GM12878 (cell line): ENCODE results near the gene ZNF627. TPM values are rescaled to one million over a fixed set of nuclear protein-coding genes. Genes with fewer than 3 reads are reported as not detected.

ENCODE experiments used
- BRCA1 ChIP-seq: IDR thresholded peaks from 2 replicates; pipeline ENCODE4 v1.6.1; 2011; ENCODE audit warnings: low read depth, low read length, improper control_type of control experiment
- CHD4 ChIP-seq: fragments of 200-600 bp; sonication (generic); IDR thresholded peaks from 2 replicates; pipeline ENCODE4 v1.6.1; 2016; ENCODE audit warnings: mild to moderate bottlenecking
- GATAD2B ChIP-seq: fragments of 450-650 bp; conservative IDR thresholded peaks from 2 replicates; pipeline ENCODE4 v1.6.1; 2017; ENCODE audit warnings: low read depth, mild to moderate bottlenecking, moderate library complexity
- MEF2B ChIP-seq: fragments of 450-650 bp; IDR thresholded peaks from 2 replicates; pipeline ENCODE4 v1.6.1; 2018; ENCODE audit warnings: mild to moderate bottlenecking, moderate library complexity; ENCODE audit not compliant: partially characterized antibody, poor library complexity, severe bottlenecking
- MTA3 ChIP-seq: IDR thresholded peaks from 2 replicates; pipeline ENCODE4 v1.6.1; 2012; ENCODE audit warnings: low read length, inconsistent platforms, borderline replicate concordance
- NFYA ChIP-seq: IDR thresholded peaks from 2 replicates; pipeline ENCODE4 v1.6.1; 2011; ENCODE audit warnings: low read depth, mild to moderate bottlenecking, low read length, improper control_type of control experiment, borderline replicate concordance
- NR2F1 ChIP-seq: fragments of 450-650 bp; conservative IDR thresholded peaks from 2 replicates; pipeline ENCODE4 v1.6.1; 2017; ENCODE audit warnings: mild to moderate bottlenecking
- SPI1 ChIP-seq: IDR thresholded peaks from 2 replicates; pipeline ENCODE4 v1.6.1; 2011; ENCODE audit warnings: low read depth, mild to moderate bottlenecking, low read length, moderate library complexity, borderline replicate concordance; ENCODE audit not compliant: insufficient read depth
- SREBF1 ChIP-seq: IDR thresholded peaks from 2 replicates; pipeline ENCODE4 v1.6.1; 2012; ENCODE audit warnings: mild to moderate bottlenecking, low read length
- TBL1XR1 ChIP-seq: IDR thresholded peaks from 2 replicates; pipeline ENCODE4 v1.6.1; 2012; ENCODE audit warnings: low read depth, low read length, improper control_type of control experiment
- polyA plus RNA-seq, 11 experiments: library from polyadenylated mRNA; depleted of rRNA in 4 of 11; unstranded in 6 of 11; stranded (reverse) in 5 of 11; fragments of >200 nt; fragmentation: Nextera tagmentation in 4 of 11; fragmentation: Illumina TruSeq in 1 of 11; extraction: Ambion mirVana in 4 of 11; extraction: Trizol in 1 of 11; gene quantifications; 1 replicate in 1 of 11; 2 replicates in 10 of 11; pipeline versions ENCODE4 v1.2.1 to v1.2.3, GENCODE V29; 2011 to 2016; ENCODE audit warnings: inconsistent platforms in 2 of 11, missing spikeins in 2 of 11, low read depth in 1 of 11
- total RNA-seq, 4 experiments: library from RNA; depleted of rRNA in 3 of 4; stranded (reverse); fragments of >200 nt in 3 of 4; fragmentation: Illumina TruSeq in 1 of 4; extraction: Trizol in 1 of 4; gene quantifications; 2 replicates each; pipeline versions ENCODE4 v1.2.1 to v1.2.3, GENCODE V29; 2013 to 2021
- TF ChIP-seq, protein P1 (sequence below): fragments of 450-650 bp; IDR thresholded peaks from 2 replicates; pipeline ENCODE4 v1.6.1; 2017; ENCODE audit warnings: antibody characterized with exemption, mild to moderate bottlenecking, moderate library complexity
- TF ChIP-seq, protein P2 (sequence below): fragments of 450-650 bp; IDR thresholded peaks from 2 replicates; pipeline ENCODE4 v1.6.1; 2017; ENCODE audit warnings: mild to moderate bottlenecking, low read depth, inconsistent platforms; ENCODE audit not compliant: poor library complexity, severe bottlenecking
- TF ChIP-seq, protein P3 (sequence below): fragments of 450-650 bp; IDR thresholded peaks from 2 replicates; pipeline ENCODE4 v1.6.1; 2018; ENCODE audit warnings: borderline replicate concordance, mild to moderate bottlenecking; ENCODE audit not compliant: partially characterized antibody
- TF ChIP-seq, protein P4 (sequence below): IDR thresholded peaks from 2 replicates; pipeline ENCODE4 v1.6.1; 2012; ENCODE audit warnings: improper control_type of control experiment, low read depth, low read length; ENCODE audit not compliant: insufficient replicate concordance
- TF ChIP-seq, protein P5 (sequence below): IDR thresholded peaks from 2 replicates; pipeline ENCODE4 v1.6.1; 2011; ENCODE audit warnings: low read depth, low read length, improper control_type of control experiment, borderline replicate concordance

ZNF627 gene
- total and polyA plus RNA-seq, 10 of the 15 experiments (the other 5 are each of a cell fraction or from before 2014, with no cell fraction given) = 5.1 to 13.7 (median 10.2) TPM

DNA sequence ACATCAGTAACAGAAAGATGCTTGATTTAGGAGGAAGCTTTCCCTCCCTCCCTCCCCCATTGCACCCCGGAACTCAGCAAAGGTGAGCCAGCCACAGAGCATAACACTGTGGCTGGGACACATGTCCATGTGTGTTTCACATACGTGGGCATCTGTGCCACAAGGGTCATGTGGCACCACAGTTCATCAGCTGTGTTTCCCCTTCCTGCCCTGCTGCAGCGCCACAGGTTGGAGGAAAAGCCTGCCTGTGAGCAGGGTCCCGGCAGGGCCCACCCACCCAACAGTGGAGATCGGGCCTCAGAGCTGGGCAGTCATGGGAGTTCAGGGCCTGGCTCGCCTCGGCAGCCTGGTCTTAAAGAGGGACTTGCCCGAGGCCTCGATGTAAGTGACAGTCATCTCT lies 22.6 kb upstream of the ZNF627 start (continued):
- TF ChIP-seq BRCA1 (no peak), MEF2B (peak; percentile 36), MTA3 (no peak), NR2F1 (peak; percentile 93), TBL1XR1 (no peak), SPI1 (no peak), GATAD2B (0 out of 2 replicates have a peak, but pooled peaks have one; percentile 53), CHD4 (no peak), NFYA (no peak), SREBF1 (no peak)
- TF ChIP-seq, protein P1, sequence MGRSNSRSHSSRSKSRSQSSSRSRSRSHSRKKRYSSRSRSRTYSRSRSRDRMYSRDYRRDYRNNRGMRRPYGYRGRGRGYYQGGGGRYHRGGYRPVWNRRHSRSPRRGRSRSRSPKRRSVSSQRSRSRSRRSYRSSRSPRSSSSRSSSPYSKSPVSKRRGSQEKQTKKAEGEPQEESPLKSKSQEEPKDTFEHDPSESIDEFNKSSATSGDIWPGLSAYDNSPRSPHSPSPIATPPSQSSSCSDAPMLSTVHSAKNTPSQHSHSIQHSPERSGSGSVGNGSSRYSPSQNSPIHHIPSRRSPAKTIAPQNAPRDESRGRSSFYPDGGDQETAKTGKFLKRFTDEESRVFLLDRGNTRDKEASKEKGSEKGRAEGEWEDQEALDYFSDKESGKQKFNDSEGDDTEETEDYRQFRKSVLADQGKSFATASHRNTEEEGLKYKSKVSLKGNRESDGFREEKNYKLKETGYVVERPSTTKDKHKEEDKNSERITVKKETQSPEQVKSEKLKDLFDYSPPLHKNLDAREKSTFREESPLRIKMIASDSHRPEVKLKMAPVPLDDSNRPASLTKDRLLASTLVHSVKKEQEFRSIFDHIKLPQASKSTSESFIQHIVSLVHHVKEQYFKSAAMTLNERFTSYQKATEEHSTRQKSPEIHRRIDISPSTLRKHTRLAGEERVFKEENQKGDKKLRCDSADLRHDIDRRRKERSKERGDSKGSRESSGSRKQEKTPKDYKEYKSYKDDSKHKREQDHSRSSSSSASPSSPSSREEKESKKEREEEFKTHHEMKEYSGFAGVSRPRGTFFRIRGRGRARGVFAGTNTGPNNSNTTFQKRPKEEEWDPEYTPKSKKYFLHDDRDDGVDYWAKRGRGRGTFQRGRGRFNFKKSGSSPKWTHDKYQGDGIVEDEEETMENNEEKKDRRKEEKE = no peak
- TF ChIP-seq, protein P2, sequence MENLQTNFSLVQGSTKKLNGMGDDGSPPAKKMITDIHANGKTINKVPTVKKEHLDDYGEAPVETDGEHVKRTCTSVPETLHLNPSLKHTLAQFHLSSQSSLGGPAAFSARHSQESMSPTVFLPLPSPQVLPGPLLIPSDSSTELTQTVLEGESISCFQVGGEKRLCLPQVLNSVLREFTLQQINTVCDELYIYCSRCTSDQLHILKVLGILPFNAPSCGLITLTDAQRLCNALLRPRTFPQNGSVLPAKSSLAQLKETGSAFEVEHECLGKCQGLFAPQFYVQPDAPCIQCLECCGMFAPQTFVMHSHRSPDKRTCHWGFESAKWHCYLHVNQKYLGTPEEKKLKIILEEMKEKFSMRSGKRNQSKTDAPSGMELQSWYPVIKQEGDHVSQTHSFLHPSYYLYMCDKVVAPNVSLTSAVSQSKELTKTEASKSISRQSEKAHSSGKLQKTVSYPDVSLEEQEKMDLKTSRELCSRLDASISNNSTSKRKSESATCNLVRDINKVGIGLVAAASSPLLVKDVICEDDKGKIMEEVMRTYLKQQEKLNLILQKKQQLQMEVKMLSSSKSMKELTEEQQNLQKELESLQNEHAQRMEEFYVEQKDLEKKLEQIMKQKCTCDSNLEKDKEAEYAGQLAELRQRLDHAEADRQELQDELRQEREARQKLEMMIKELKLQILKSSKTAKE = no peak
- TF ChIP-seq, protein P3, sequence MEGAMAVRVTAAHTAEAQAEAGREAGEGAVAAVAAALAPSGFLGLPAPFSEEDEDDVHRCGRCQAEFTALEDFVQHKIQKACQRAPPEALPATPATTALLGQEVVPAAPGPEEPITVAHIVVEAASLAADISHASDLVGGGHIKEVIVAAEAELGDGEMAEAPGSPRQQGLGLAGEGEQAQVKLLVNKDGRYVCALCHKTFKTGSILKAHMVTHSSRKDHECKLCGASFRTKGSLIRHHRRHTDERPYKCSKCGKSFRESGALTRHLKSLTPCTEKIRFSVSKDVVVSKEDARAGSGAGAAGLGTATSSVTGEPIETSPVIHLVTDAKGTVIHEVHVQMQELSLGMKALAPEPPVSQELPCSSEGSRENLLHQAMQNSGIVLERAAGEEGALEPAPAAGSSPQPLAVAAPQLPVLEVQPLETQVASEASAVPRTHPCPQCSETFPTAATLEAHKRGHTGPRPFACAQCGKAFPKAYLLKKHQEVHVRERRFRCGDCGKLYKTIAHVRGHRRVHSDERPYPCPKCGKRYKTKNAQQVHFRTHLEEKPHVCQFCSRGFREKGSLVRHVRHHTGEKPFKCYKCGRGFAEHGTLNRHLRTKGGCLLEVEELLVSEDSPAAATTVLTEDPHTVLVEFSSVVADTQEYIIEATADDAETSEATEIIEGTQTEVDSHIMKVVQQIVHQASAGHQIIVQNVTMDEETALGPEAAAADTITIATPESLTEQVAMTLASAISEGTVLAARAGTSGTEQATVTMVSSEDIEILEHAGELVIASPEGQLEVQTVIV = no peak
- TF ChIP-seq, protein P4, sequence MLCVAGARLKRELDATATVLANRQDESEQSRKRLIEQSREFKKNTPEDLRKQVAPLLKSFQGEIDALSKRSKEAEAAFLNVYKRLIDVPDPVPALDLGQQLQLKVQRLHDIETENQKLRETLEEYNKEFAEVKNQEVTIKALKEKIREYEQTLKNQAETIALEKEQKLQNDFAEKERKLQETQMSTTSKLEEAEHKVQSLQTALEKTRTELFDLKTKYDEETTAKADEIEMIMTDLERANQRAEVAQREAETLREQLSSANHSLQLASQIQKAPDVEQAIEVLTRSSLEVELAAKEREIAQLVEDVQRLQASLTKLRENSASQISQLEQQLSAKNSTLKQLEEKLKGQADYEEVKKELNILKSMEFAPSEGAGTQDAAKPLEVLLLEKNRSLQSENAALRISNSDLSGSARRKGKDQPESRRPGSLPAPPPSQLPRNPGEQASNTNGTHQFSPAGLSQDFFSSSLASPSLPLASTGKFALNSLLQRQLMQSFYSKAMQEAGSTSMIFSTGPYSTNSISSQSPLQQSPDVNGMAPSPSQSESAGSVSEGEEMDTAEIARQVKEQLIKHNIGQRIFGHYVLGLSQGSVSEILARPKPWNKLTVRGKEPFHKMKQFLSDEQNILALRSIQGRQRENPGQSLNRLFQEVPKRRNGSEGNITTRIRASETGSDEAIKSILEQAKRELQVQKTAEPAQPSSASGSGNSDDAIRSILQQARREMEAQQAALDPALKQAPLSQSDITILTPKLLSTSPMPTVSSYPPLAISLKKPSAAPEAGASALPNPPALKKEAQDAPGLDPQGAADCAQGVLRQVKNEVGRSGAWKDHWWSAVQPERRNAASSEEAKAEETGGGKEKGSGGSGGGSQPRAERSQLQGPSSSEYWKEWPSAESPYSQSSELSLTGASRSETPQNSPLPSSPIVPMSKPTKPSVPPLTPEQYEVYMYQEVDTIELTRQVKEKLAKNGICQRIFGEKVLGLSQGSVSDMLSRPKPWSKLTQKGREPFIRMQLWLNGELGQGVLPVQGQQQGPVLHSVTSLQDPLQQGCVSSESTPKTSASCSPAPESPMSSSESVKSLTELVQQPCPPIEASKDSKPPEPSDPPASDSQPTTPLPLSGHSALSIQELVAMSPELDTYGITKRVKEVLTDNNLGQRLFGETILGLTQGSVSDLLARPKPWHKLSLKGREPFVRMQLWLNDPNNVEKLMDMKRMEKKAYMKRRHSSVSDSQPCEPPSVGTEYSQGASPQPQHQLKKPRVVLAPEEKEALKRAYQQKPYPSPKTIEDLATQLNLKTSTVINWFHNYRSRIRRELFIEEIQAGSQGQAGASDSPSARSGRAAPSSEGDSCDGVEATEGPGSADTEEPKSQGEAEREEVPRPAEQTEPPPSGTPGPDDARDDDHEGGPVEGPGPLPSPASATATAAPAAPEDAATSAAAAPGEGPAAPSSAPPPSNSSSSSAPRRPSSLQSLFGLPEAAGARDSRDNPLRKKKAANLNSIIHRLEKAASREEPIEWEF = no peak
- TF ChIP-seq, protein P5, sequence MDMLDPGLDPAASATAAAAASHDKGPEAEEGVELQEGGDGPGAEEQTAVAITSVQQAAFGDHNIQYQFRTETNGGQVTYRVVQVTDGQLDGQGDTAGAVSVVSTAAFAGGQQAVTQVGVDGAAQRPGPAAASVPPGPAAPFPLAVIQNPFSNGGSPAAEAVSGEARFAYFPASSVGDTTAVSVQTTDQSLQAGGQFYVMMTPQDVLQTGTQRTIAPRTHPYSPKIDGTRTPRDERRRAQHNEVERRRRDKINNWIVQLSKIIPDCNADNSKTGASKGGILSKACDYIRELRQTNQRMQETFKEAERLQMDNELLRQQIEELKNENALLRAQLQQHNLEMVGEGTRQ = peak; percentile 40
